Central memory CD8-positive, alpha-beta T cell (primary cell): ENCODE data around the gene MRPS5.
A peak's percentile ranks its signal among the peaks of the same experiment; 100 is the strongest.

Experiments
- ATAC-seq: fragments of 150-1000 bp; cut with Tn5 transposase; replicated peaks from 2 replicates; pipeline ENCODE4 v1.10.0; 2022; ENCODE audit warnings: mild to moderate bottlenecking, moderate FRiP score, moderate number of reproducible peaks; ENCODE audit not compliant: poor library complexity, severe bottlenecking; ENCODE audit errors: extremely low read depth
- DNase-seq, 2 donors: peaks; one replicate each; pipeline ENCODE4 v3.0.0; 2021; ENCODE audit warnings: low spot score in 2 of 2
- H3K27ac Mint-ChIP-seq: one replicate; pipeline ENCODE4 v1.8.0; 2022; ENCODE audit warnings: low read depth, mild to moderate bottlenecking, moderate library complexity, mixed read lengths
- H3K27me3 Mint-ChIP-seq: one replicate; pipeline ENCODE4 v1.8.0; 2022; ENCODE audit warnings: mixed read lengths
- H3K36me3 Mint-ChIP-seq: one replicate; pipeline ENCODE4 v1.8.0; 2022; ENCODE audit warnings: mild to moderate bottlenecking, moderate library complexity, mixed read lengths; ENCODE audit not compliant: insufficient read depth
- H3K4me1 Mint-ChIP-seq: one replicate; pipeline ENCODE4 v1.8.0; 2022; ENCODE audit warnings: mixed read lengths
- H3K4me3 Mint-ChIP-seq: one replicate; pipeline ENCODE4 v1.8.0; 2022; ENCODE audit warnings: mild to moderate bottlenecking, moderate library complexity, mixed read lengths
- H3K9me3 Mint-ChIP-seq: one replicate; pipeline ENCODE4 v1.8.0; 2022; ENCODE audit warnings: mixed read lengths

Gene MRPS5

DNA sequence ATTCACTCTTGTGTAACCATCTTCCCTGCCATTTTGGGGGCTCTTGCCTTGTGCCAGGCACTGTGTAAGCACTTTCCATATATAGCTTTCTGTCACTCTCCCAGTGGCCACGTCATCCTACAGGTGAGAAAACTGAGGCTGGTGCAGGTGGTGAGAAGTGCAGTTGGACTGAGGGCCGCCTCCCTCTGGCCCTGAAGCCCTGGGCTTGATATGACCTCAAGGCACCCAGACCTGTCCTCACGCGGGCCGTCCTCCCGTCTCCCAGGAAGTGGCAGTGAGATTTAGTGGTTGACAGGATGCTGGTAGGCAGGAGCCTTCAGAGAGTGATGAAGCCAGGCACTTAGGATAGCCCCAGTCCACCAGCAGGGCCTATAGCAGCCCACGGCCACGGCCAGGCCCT is 65.6 kb downstream of the MRPS5 start:
- peaks cover 52% of the 10 kb centered on the region for H3K27me3 Mint-ChIP-seq
- DNase-seq (no peak), ATAC-seq (no peak)
- no peaks in the 10 kb centered on the region for H3K9me3 Mint-ChIP-seq
- H3K4me3 Mint-ChIP-seq = no peak overlapping the region
- no peak overlapping the region for H3K27ac Mint-ChIP-seq
- no peaks in the 10 kb centered on the region for H3K4me1 Mint-ChIP-seq
- H3K36me3 Mint-ChIP-seq = peaks cover 3% of the 10 kb centered on the region

DNA sequence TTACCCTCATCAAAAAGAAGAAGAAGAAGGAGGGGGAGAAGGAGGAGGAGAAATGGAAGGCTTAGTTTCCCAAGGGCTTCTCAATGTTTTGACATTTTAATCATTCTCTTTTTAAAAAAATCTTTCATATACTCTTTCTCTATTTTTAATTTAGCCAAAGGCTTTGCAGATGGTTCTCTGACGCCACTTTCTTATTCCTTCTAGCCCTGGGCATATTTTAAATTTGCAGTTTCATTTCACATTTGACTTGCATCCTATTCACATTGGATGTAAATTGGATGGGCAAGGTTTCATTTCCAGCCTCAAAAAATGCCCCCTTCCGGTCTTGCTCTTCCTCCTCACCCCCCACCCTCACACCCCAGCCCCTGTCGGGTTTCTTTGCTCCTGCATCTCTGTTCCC is 66.3 kb downstream of the MRPS5 start:
- H3K27me3 Mint-ChIP-seq = peaks cover 52% of the 10 kb centered on the region
- no peak overlapping the region for H3K27ac Mint-ChIP-seq
- DNase-seq (no peak), ATAC-seq (no peak)
- no peak overlapping the region for H3K4me3 Mint-ChIP-seq
- H3K9me3 Mint-ChIP-seq = no peaks in the 10 kb centered on the region
- H3K36me3 Mint-ChIP-seq = peaks cover 3% of the 10 kb centered on the region
- H3K4me1 Mint-ChIP-seq = no peaks in the 10 kb centered on the region

DNA sequence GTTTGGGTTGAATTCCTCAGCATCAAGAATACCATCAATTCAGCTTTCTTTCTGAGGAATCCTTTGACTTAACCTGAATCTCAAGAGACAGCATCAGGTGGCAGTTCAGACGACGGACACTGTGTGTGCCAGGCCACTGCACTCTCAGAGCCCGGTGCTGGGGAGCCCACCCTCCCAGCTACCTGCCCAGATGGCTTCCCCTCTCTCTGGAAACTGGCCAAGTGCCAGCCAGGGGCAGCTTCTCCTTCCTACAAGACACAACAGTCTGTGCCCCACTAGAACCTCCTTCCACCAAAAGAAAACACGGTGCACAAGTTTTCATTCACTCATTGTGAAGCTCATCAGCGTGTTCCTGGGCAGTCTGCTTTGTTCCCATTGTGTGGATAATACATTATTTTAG is 67.6 kb downstream of the MRPS5 start:
- Mint-ChIP-seq H3K27me3 (peaks cover 50% of the 10 kb centered on the region), H3K27ac (no peak overlapping the region), H3K4me1 (no peaks in the 10 kb centered on the region), H3K9me3 (no peaks in the 10 kb centered on the region), H3K4me3 (no peak overlapping the region), H3K36me3 (peaks cover 3% of the 10 kb centered on the region)
- no peak for ATAC-seq
- DNase-seq = no peak

DNA sequence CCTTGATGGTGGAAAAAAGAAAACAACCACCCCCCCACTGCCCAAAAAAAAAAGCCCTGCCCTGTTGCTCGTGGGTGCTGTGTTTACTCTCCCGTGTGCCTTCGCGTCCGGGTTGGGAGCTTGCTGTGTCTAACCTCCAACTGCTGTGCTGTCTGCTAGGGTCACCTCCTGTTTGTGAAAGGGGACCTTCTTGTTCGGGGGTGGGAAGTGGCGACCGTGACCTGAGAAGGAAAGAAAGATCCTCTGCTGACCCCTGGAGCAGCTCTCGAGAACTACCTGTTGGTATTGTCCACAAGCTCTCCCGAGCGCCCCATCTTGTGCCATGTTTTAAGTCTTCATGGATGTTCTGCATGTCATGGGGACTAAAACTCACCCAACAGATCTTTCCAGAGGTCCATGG is 68.1 kb downstream of the MRPS5 start:
- DNase-seq (no peak), ATAC-seq (no peak)
- no peaks in the 10 kb centered on the region for H3K4me1 Mint-ChIP-seq
- no peak overlapping the region for H3K4me3 Mint-ChIP-seq
- H3K9me3 Mint-ChIP-seq = no peaks in the 10 kb centered on the region
- H3K27me3 Mint-ChIP-seq = peaks cover 45% of the 10 kb centered on the region
- H3K27ac Mint-ChIP-seq = peak overlapping the region; percentile 38
- H3K36me3 Mint-ChIP-seq = peaks cover 3% of the 10 kb centered on the region

DNA sequence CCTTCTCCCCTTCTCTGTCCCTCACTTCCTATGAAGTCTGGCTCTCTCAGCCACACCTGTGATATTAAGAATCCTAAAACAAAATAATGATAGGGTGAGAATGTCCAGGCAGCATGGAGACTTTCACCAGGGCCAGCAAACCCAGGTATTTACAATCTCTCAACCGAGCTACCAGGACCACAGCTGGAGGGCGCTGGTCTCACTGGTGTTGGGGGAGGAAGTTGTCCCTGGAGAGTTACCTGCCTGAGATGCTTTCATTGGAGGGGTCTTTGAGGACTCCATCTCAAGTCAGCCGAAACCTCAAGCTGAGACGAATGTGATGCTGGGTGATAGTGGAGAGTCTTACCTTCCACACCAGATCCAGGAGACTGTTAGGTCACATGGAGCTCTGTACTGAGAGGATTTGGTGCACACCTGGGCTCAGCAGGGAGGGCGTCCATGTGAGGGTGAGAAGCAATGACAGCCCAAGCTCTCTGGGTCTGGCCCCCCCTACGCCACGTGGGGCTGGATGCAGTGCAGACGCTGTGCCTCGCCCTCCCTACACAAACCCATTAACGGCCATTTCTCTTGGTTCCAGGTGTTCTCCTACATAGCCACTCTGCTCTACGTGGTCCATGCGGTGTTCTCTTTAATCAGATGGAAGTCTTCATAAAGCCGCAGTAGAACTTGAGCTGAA is 68.7 kb downstream of the MRPS5 start:
- no peak for ATAC-seq
- no peak overlapping the region for H3K4me3 Mint-ChIP-seq
- no peaks in the 10 kb centered on the region for H3K9me3 Mint-ChIP-seq
- H3K36me3 Mint-ChIP-seq = peaks cover 1% of the 10 kb centered on the region
- peaks cover 39% of the 10 kb centered on the region for H3K27me3 Mint-ChIP-seq
- DNase-seq = no peak
- H3K27ac Mint-ChIP-seq = peak overlapping the region; percentile 38
- H3K4me1 Mint-ChIP-seq = no peaks in the 10 kb centered on the region

DNA sequence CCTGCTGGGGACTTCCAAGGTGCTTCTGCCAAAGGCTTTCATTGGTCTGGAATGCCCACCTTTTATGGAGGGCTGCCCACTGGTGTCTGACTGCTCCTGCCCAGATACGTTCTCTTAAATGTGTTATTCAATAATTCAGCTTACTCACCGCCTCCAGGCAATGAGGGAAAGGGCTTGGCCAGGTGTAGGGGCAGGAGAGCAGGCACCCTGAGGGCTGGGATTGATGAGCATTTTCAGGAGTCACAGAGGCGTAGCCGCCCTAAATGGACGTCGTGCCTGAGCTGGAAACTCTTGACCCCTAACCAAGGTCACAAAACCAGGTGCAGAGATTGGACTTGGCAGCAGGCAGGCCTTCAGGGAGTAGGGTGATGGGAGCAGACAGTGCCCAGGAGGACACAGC is 69.3 kb downstream of the MRPS5 start:
- Mint-ChIP-seq H3K4me1 (no peaks in the 10 kb centered on the region), H3K36me3 (peaks cover 1% of the 10 kb centered on the region), H3K27me3 (peaks cover 37% of the 10 kb centered on the region), H3K4me3 (no peak overlapping the region), H3K9me3 (no peaks in the 10 kb centered on the region), H3K27ac (no peak overlapping the region)
- no peak for ATAC-seq
- no peak for DNase-seq

DNA sequence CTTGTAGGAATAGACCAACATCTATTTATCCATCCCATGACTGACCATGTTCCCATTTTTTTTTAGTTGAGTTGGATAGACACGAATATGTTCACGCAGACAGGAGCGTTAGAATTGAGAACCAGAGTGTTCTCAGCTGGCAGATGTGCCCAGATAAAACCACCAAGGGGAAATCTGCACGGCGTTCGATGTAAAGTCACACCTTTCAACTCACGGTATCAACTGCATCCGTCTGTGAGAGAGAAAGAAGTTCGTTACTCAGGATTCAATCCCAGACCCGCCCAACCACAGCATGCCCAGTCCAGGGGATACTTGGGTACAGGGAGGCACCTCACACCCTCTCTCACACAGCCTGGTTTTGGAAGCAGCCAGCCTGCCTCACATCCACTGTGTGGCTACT is 70.0 kb downstream of the MRPS5 start:
- no peak overlapping the region for H3K27ac Mint-ChIP-seq
- H3K4me3 Mint-ChIP-seq = no peak overlapping the region
- ATAC-seq = no peak
- H3K36me3 Mint-ChIP-seq = peaks cover 1% of the 10 kb centered on the region
- no peak for DNase-seq
- H3K9me3 Mint-ChIP-seq = no peaks in the 10 kb centered on the region
- peaks cover 36% of the 10 kb centered on the region for H3K27me3 Mint-ChIP-seq
- no peaks in the 10 kb centered on the region for H3K4me1 Mint-ChIP-seq

DNA sequence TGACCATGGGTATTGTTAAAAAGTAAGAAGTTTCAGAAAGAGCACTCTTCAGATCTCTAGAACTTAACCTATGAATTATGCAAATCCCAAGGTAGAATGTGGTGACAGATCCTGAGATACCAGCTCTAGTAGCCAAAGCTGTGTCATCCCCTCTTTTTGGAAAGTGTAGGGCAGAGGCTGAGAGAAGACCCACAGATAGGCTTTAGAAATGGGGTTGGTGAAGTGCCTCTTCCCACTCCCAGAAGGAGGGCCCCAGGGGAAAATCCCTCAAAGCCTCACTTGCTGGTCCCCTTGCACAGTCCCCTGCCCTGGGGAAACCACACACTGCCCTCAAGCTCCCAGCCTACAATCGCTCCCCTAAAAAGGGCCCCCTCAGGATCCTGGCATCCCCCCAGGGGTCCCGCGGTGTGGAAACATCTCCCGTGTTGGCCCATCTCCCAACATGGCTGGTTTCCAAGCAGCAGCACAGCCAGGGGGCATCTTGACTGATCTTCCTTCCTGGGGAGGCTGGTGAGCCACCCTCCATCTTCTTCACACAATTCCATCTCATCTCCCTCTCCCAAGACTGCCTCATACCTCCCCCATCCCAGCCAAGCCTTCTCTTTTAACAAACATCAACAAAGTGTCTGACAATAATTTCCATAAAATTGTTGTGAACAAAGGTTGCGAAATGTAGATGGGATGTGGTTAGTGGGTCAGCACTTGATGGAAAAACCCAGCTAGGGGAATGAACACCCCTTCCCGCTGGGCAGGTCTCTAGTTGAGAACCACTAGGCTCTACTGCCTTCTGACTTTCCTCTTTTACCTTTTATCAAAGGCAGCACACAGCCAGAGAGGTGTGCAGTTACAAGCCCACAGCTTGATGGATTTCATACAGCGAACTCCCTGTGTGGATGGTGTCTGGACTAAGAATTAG is 71.0 kb downstream of the MRPS5 start:
- DNase-seq (no peak), ATAC-seq (no peak)
- Mint-ChIP-seq H3K4me1 (no peaks in the 10 kb centered on the region), H3K27ac (no peak overlapping the region), H3K36me3 (peaks cover 1% of the 10 kb centered on the region), H3K4me3 (no peak overlapping the region), H3K9me3 (no peaks in the 10 kb centered on the region), H3K27me3 (peaks cover 36% of the 10 kb centered on the region)

DNA sequence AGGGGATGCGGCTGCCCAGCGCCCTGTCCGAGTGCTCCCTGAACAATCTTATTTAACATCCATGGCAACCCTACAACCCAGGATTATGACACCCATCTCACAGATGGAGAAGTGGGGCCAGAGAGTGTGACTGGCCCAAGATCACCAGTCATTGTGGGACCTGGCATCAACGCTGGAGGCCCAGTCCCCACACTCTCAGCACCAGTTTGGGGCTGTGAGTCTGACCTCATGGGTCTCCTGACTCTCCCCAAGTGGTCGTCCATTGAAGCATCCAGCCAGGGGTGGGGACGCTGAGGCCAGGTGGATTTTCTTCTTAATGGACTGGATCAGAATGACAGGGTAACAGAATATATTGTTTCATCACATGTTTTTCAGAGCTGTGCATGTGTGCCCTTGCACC is 71.6 kb downstream of the MRPS5 start:
- ATAC-seq (no peak), DNase-seq (no peak)
- H3K9me3 Mint-ChIP-seq = no peaks in the 10 kb centered on the region
- no peak overlapping the region for H3K27ac Mint-ChIP-seq
- H3K27me3 Mint-ChIP-seq = peaks cover 43% of the 10 kb centered on the region
- H3K36me3 Mint-ChIP-seq = peaks cover 1% of the 10 kb centered on the region
- H3K4me1 Mint-ChIP-seq = no peaks in the 10 kb centered on the region
- H3K4me3 Mint-ChIP-seq = no peak overlapping the region

DNA sequence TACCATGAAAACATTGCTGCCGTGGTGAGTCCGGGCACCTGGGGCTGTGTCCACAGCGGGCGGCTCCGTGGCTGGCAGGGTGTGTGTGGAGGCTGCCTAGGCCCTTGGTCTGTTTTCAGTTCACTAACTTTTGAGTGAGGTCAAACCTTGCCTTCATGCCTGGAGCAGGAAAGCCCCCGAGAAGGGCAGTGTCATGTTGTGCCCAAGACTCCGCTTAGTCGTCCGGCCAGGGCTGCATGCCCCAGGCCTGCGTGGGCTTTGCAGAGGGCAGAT is 72.0 kb downstream of the MRPS5 start:
- ATAC-seq (no peak), DNase-seq (no peak)
- Mint-ChIP-seq H3K9me3 (no peaks in the 10 kb centered on the region), H3K36me3 (peaks cover 1% of the 10 kb centered on the region), H3K4me3 (no peak overlapping the region), H3K4me1 (no peaks in the 10 kb centered on the region), H3K27me3 (peaks cover 44% of the 10 kb centered on the region), H3K27ac (no peak overlapping the region)

DNA sequence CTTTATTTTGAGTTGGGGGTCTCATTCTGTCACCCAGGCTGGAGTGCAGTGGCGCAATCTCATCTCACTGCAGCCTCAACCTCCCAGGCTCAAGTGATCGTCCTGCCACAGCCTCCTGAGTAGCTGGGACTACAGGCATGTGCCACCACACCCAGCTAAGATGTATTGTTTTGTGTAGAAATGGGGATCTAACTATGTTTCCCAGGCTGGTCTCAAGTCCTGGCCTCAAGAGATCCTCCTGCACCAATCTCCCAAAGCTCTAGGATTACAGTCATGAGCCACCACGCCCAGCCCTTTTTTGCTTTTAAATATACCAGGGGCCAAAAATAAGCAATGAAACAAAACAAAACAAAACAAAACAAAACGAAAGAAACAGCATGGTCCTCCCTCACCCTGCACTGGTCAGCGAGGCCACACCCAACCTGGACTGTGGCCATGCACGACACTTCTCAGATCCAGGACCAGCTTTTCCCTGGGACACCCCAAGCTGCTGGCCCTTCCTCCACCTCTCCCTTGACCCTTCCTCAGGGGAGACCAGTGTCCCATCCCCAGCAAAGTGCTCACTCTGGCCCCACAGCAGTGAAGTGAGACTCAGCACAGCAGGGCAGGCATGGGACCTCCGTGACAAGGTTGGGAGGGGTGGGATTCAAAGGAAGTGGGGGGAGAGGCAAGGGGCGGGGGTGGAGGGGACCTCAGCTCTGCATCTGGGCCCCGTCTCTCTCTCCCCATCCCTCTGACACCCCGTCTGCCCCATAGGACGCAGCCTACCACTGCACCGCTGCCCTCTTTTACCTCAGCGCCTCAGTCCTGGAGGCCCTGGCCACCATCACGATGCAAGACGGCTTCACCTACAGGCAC is 72.6 kb downstream of the MRPS5 start:
- no peak for ATAC-seq
- H3K4me1 Mint-ChIP-seq = no peaks in the 10 kb centered on the region

DNA sequence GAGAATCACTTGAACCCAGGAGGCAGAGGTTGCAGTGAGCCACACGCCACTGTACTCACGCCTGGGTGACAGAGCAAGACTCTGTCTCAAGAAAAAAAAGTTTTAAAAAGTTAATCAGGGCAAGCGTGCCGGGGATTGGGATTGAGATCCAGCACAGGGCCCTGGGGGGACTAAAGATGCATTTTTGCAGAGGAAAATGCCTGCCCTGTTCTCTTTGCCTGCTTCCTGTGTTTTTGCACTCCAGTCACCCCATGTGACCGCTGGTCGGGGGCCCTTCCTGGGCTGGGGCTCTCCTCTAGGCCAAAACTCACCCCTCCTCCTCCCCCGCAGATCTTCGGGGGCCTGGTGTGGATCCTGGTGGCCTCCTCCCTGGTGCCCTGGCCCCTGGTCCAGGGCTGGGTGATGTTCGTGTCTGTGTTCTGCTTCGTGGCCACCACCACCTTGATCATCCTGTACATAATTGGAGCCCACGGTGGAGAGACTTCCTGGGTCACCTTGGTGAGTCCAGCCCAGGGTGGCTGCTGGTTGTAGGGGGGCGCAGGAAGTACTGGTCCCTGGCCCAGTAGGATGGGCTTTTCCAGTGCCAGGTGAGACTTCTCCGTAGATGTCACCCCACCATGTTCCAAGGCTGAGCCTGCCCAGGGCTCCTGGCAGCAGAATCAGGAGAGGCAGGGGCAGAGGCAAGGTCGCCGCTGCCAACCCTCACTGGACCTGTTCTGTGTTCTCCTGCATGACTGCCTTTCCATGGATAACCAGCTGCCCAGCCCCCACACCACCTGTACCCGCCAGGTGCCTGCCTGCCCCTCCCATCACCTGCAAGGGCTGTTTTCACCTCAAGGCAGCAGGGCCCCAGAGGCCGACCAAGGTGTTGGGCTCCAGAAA is 73.7 kb downstream of the MRPS5 start:
- Mint-ChIP-seq H3K9me3 (no peaks in the 10 kb centered on the region), H3K4me1 (no peaks in the 10 kb centered on the region), H3K27me3 (peaks cover 59% of the 10 kb centered on the region), H3K27ac (no peak overlapping the region), H3K4me3 (no peak overlapping the region), H3K36me3 (no peaks in the 10 kb centered on the region)
- ATAC-seq (no peak), DNase-seq (no peak)

More for the DNA sequence above, 72.6 kb downstream of the MRPS5 start:
- H3K27me3 Mint-ChIP-seq = peaks cover 48% of the 10 kb centered on the region
- DNase-seq = no peak
- H3K36me3 Mint-ChIP-seq = peaks cover 1% of the 10 kb centered on the region
- no peak overlapping the region for H3K27ac Mint-ChIP-seq
- no peak overlapping the region for H3K4me3 Mint-ChIP-seq
- H3K9me3 Mint-ChIP-seq = no peaks in the 10 kb centered on the region
